B cell (primary cell): ENCODE results near the gene SPPL3.

Source experiments
- CTCF ChIP-seq: fragments of 200-600 bp; IDR thresholded peaks from one replicate; pipeline ENCODE4 v1.8.0; 2022; ENCODE audit warnings: antibody characterized with exemption, mild to moderate bottlenecking
- EZH2 ChIP-seq: IDR thresholded peaks from 2 replicates; pipeline ENCODE4 v1.6.1; 2012; ENCODE audit warnings: borderline replicate concordance, low read depth, mild to moderate bottlenecking, moderate library complexity, low read length; ENCODE audit not compliant: insufficient read depth, poor library complexity, severe bottlenecking

DNA sequence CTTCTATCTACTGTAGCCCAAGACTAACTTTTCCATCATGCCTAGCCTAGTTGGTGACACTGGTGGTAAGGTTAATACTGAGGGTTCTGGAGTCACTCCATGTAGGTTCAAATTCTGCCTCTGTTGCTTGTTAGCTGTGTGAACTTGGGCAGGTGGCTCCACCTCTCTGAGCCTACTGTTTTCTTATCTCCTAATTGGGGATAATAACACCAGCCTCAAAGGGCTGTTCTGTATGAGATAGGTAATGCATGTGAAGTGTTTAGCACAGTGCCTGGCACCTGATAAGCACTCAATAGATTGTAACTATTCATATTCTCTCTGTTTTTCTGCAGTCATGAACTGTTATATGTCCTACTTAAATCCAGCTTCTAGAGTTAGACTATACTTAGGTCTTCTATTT, 17.5 kb upstream of the SPPL3 start:
- TF ChIP-seq CTCF (no peak), EZH2 (no peak)
